Mesenteric fat pad (tissue), 1 donor: ENCODE results near the gene SPRN. TPM values are rescaled to one million over a fixed set of nuclear protein-coding genes. Genes with fewer than 3 reads are reported as not detected.
"Not testable (repeated sequence)": the region's sequence is repeated elsewhere in the genome, so short reads cannot be mapped to it uniquely, and the experiment has no call there.

ENCODE experiments used
- DNase-seq: peaks from one replicate; pipeline ENCODE4 v3.0.0-alpha.2; 2020; ENCODE audit warnings: low spot score
- total RNA-seq: library from RNA; stranded (reverse); fragmentation: NEBNext Ultra II Directional; extraction: Animal tissue kit (Norgen Biotek cat#: 25700); gene quantifications from one replicate; pipeline ENCODE4 v1.2.1, GENCODE V29; 2021
- donor health status: DM: yes; HTN: yes; CAD: no.

Gene SPRN
- total RNA-seq, 1 donor from 2014 or later = not detected

- DNase-seq = peak; percentile 47
Observed at GRCh38 chr10:133440633-133441285, 16.3 kb upstream of the SPRN start.

GRCh38 chr10:133439517-133440461, 15.4 kb upstream of the SPRN start:
- DNase-seq = peak; percentile 85

GRCh38 chr10:133438711-133439273, 14.4 kb upstream of the SPRN start:
- DNase-seq = peak; percentile 64

- not testable (repeated sequence) for DNase-seq
Observed at GRCh38 chr10:133432789-133433188, 8.4 kb upstream of the SPRN start.

GRCh38 chr10:133431888-133432613, 7.6 kb upstream of the SPRN start:
- DNase-seq = not testable (repeated sequence)

- DNase-seq = not testable (repeated sequence)
Observed at GRCh38 chr10:133429571-133429970, 5.1 kb upstream of the SPRN start.

GRCh38 chr10:133424102-133424501, 323 bp downstream of the SPRN start:
- not testable (repeated sequence) for DNase-seq

- DNase-seq = peak; percentile 84
Observed at GRCh38 chr10:133422807-133423771, 1.3 kb downstream of the SPRN start.

GRCh38 chr10:133422223-133422806, 2.1 kb downstream of the SPRN start:
- DNase-seq = no peak

GRCh38 chr10:133421336-133422222, 2.8 kb downstream of the SPRN start:
- no peak for DNase-seq

- DNase-seq = no peak
Observed at GRCh38 chr10:133420579-133420978, 3.8 kb downstream of the SPRN start.

- no peak for DNase-seq
Observed at GRCh38 chr10:133420028-133420427, 4.4 kb downstream of the SPRN start.

GRCh38 chr10:133419211-133419950, 5.0 kb downstream of the SPRN start:
- no peak for DNase-seq

GRCh38 chr10:133418289-133418993, 6.0 kb downstream of the SPRN start:
- DNase-seq = no peak

GRCh38 chr10:133415752-133416151, 8.7 kb downstream of the SPRN start:
- no peak for DNase-seq

GRCh38 chr10:133414401-133414800, 10.0 kb downstream of the SPRN start:
- DNase-seq = not testable (repeated sequence)

- DNase-seq = no peak
Observed at GRCh38 chr10:133412381-133412711, 12.1 kb downstream of the SPRN start.
